Measurements from ENCODE around the gene COX8A.

COX8A gene

DNA sequence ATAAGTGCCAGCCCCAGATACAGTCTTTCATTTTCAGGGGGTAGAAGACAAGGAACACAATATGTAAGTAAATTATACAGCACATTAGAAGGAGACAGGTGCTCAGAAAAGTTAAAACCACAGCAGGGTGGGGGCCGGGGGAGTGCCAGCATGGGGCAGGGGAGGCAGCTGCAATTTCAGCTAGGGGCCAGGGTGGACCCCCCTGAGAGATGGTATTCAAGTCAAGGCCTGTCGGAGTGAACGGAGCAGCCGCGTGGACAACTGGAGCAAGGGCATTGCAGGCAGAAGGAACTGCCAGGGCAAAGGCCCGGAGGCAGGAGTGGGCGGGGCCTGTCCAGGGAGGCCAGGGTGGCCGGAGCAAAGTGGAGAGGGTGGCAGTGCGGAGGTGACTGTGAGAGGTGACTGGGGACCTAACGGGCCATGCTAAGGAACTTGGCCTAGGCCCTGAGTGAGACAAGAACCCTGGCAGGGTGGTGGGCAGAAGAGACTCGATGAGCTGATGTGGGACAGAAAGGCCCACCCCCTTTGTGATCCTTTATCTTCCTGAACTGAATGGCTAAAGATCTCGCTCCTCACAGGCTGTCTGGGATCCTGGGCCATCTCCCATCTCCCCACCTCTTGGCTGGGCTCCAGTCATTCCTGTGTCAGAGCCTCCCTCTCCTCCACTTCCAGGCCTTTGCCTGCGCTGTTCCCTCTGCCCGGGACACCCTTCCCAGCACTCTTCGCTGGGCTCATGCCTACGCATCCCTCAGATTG lies 38.9 kb downstream of the COX8A start:
- Histone ChIP-seq H3K27ac (replicated peaks) (no peak overlapping the region), H3K27me3 (ENCODE audit: insufficient read depth, poor library complexity, severe bottlenecking) (no peaks in the 10 kb centered on the region), H3K4me3 (replicated peaks; ENCODE audit: insufficient read depth, low read length) (no peak overlapping the region)
- no peak for DNase-seq (ENCODE audit: low read depth in 1 of 2, low spot score in 1 of 2)
- no peak for TF ChIP-seq SPI1 (IDR thresholded peaks at IDR 0.05; ENCODE audit: borderline replicate concordance, low read depth)
- TF ChIP-seq, protein P1, sequence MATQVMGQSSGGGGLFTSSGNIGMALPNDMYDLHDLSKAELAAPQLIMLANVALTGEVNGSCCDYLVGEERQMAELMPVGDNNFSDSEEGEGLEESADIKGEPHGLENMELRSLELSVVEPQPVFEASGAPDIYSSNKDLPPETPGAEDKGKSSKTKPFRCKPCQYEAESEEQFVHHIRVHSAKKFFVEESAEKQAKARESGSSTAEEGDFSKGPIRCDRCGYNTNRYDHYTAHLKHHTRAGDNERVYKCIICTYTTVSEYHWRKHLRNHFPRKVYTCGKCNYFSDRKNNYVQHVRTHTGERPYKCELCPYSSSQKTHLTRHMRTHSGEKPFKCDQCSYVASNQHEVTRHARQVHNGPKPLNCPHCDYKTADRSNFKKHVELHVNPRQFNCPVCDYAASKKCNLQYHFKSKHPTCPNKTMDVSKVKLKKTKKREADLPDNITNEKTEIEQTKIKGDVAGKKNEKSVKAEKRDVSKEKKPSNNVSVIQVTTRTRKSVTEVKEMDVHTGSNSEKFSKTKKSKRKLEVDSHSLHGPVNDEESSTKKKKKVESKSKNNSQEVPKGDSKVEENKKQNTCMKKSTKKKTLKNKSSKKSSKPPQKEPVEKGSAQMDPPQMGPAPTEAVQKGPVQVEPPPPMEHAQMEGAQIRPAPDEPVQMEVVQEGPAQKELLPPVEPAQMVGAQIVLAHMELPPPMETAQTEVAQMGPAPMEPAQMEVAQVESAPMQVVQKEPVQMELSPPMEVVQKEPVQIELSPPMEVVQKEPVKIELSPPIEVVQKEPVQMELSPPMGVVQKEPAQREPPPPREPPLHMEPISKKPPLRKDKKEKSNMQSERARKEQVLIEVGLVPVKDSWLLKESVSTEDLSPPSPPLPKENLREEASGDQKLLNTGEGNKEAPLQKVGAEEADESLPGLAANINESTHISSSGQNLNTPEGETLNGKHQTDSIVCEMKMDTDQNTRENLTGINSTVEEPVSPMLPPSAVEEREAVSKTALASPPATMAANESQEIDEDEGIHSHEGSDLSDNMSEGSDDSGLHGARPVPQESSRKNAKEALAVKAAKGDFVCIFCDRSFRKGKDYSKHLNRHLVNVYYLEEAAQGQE (IDR thresholded peaks at IDR 0.05; ENCODE audit: insufficient replicate concordance, low read depth) = no peak
- TF ChIP-seq POLR2AphosphoS5 (IDR thresholded peaks at IDR 0.05; ENCODE audit: low read depth) = no peak
- TF ChIP-seq, protein P2, sequence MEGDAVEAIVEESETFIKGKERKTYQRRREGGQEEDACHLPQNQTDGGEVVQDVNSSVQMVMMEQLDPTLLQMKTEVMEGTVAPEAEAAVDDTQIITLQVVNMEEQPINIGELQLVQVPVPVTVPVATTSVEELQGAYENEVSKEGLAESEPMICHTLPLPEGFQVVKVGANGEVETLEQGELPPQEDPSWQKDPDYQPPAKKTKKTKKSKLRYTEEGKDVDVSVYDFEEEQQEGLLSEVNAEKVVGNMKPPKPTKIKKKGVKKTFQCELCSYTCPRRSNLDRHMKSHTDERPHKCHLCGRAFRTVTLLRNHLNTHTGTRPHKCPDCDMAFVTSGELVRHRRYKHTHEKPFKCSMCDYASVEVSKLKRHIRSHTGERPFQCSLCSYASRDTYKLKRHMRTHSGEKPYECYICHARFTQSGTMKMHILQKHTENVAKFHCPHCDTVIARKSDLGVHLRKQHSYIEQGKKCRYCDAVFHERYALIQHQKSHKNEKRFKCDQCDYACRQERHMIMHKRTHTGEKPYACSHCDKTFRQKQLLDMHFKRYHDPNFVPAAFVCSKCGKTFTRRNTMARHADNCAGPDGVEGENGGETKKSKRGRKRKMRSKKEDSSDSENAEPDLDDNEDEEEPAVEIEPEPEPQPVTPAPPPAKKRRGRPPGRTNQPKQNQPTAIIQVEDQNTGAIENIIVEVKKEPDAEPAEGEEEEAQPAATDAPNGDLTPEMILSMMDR (IDR thresholded peaks at IDR 0.05; ENCODE audit: insufficient read depth, low read length) = no peak
- TF ChIP-seq GABPA (IDR thresholded peaks at IDR 0.05; ENCODE audit: low read depth) = no peak

DNA sequence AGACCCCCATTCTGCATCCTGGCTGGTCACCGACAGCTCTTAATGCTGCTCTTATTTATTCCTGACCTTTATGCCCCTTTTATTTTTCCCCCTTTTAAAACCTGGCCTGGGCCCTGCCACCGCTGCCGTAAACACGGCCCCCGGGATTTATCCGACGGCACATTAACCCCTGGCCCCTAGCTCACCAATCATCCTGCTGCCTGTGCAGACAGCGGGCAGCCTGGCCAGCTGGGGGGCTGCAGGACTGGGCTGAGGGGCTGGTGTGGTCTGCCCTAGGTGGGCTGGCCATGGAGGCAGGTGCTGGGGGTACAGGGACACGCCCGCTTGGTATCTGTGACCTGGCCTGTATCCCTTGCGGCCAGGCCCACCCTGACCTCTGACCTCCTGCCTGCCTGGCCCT lies 39.9 kb downstream of the COX8A start:
- Histone ChIP-seq H3K4me3 (replicated peaks; ENCODE audit: insufficient read depth, low read length) (no peak overlapping the region), H3K27me3 (ENCODE audit: insufficient read depth, poor library complexity, severe bottlenecking) (no peaks in the 10 kb centered on the region)

DNA sequence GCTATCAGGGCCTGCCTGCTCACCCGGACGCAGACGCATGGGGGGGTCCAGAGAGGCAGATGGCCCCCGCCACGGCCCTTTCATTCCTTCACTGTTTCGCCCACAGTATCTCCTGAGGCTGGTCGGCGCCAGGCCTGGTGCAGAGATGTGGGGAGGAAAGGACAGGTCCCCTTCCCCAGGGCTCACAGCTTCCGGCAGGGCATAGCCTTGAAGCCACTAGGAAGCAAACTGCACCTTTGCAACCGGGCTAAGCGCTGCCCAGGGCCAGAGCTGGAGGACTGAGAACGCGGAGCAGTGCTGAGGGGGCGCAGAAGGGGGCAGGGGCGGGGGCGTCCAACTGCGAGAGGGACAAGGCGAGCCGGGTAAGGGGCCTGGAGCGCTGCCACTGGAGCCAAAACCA lies 41.1 kb downstream of the COX8A start:
- DNase-seq (ENCODE audit: low read depth in 1 of 2, low spot score in 1 of 2) = no peak
- H3K4me3 ChIP-seq (replicated peaks; ENCODE audit: insufficient read depth, low read length) = no peak overlapping the region
- H3K27ac ChIP-seq (replicated peaks) = no peak overlapping the region
- H3K27me3 ChIP-seq (ENCODE audit: insufficient read depth, poor library complexity, severe bottlenecking) = no peaks in the 10 kb centered on the region
- no peak for TF ChIP-seq GABPA (IDR thresholded peaks at IDR 0.05; ENCODE audit: low read depth)
- no peak for TF ChIP-seq SPI1 (IDR thresholded peaks at IDR 0.05; ENCODE audit: borderline replicate concordance, low read depth)
- no peak for TF ChIP-seq POLR2AphosphoS5 (IDR thresholded peaks at IDR 0.05; ENCODE audit: low read depth)
- TF ChIP-seq, protein P1 (IDR thresholded peaks at IDR 0.05; ENCODE audit: insufficient replicate concordance, low read depth) = no peak
- TF ChIP-seq, protein P2 (IDR thresholded peaks at IDR 0.05; ENCODE audit: insufficient read depth, low read length) = no peak

More for the DNA sequence above, 39.9 kb downstream of the COX8A start:
- H3K27ac ChIP-seq (replicated peaks) = no peak overlapping the region
- no peak for DNase-seq (ENCODE audit: low read depth in 1 of 2, low spot score in 1 of 2)
- TF ChIP-seq POLR2AphosphoS5 (IDR thresholded peaks at IDR 0.05; ENCODE audit: low read depth) (no peak), SPI1 (IDR thresholded peaks at IDR 0.05; ENCODE audit: borderline replicate concordance, low read depth) (no peak), GABPA (IDR thresholded peaks at IDR 0.05; ENCODE audit: low read depth) (no peak)
- TF ChIP-seq, protein P1 (IDR thresholded peaks at IDR 0.05; ENCODE audit: insufficient replicate concordance, low read depth) = no peak
- TF ChIP-seq, protein P2 (IDR thresholded peaks at IDR 0.05; ENCODE audit: insufficient read depth, low read length) = no peak

Data from HL-60 (cell line).